GM12801 (cell line): ENCODE results near the gene RDX.

Source experiments
- TF ChIP-seq, protein P1 (sequence below): IDR thresholded peaks from one replicate; pipeline ENCODE4 v1.5.1; 2011; ENCODE audit warnings: control low read depth; ENCODE audit not compliant: insufficient read length; ENCODE audit errors: extremely low read depth

The RDX gene

DNA sequence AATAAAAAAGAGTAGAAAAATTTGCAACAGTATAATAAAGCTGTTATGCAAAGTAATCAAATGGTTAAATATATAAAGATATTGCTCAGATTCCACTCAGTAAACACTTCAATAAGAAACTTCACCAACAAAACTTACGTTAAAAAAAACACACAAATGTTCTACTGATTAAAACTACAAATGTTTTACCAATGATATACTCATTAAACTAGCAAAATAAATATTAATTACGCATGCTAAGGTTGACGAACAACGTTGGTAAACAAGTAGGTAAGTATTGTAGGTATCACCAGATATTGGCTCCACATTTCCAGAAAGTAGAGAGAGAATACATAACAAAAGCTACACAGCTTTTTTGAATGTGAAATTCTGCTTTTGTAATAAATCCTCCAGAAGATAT lies 12.6 kb downstream of the RDX start:
- TF ChIP-seq, protein P1, sequence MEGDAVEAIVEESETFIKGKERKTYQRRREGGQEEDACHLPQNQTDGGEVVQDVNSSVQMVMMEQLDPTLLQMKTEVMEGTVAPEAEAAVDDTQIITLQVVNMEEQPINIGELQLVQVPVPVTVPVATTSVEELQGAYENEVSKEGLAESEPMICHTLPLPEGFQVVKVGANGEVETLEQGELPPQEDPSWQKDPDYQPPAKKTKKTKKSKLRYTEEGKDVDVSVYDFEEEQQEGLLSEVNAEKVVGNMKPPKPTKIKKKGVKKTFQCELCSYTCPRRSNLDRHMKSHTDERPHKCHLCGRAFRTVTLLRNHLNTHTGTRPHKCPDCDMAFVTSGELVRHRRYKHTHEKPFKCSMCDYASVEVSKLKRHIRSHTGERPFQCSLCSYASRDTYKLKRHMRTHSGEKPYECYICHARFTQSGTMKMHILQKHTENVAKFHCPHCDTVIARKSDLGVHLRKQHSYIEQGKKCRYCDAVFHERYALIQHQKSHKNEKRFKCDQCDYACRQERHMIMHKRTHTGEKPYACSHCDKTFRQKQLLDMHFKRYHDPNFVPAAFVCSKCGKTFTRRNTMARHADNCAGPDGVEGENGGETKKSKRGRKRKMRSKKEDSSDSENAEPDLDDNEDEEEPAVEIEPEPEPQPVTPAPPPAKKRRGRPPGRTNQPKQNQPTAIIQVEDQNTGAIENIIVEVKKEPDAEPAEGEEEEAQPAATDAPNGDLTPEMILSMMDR = no peak

DNA sequence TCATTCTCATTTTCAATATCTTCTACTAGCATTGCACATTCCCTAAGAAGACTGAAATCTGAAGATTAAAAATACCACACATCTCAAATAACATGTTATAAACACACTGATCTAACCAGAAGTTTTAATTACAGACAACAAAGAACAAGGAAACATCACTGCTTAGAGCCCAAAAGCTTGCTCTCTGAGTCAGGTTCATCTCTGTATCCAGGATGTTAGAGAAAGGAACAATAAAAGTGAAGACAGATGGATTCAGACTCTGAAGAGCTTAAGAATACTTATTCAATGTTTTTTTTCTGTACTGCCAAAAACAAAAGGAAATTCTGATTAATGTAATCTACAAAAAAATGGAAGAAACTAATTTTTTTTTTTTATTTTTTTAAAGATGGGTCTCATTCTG lies 16.5 kb downstream of the RDX start:
- TF ChIP-seq, protein P1 = no peak

DNA sequence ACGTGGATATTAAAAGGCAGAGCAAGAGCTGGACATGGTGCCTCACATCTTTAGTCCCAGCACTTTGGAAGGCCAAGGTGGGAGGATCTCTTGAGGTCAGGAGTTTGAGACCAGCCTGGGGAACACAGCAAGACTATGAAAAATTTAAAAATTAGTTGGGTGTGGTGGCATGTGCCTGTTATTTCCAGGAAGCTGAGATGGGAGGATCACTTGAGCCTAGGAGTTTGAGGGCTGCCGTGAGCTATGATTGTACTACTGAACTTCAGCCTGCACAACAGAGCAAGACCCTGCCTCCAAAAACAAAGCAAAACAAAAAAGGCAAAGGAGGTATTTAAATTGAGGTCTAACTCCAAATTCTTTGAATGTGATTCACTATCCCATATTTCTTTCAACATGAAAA lies 23.5 kb downstream of the RDX start:
- TF ChIP-seq, protein P1 = no peak

GRCh38 chr11:110269996-110270395 lies 26.4 kb downstream of the RDX start:
- TF ChIP-seq, protein P1 = no peak

GRCh38 chr11:110268441-110268840 lies 28.0 kb downstream of the RDX start:
- TF ChIP-seq, protein P1 = no peak

DNA sequence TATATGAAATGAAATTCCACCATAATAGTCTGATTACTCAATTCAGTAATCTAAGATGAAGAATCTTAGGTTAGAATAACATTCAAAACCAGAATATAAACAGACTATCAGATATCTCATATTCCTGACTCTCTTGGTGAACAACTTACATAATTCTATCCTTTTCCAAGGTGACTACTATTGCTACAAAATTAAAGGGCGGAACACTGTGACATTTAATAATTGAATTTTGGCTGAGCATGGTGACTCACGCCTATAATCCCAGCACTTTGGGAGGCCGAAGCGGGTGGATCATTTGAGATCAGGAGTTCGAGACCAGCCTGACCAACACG lies 34.4 kb downstream of the RDX start:
- TF ChIP-seq, protein P1 = no peak

- TF ChIP-seq, protein P1 = no peak
Measured at GRCh38 chr11:110261195-110262071, 35.0 kb downstream of the RDX start.

GRCh38 chr11:110253525-110253924 lies 42.9 kb downstream of the RDX start:
- TF ChIP-seq, protein P1 = no peak
